DMS53 treated with DMSO at 0.1 percent for 48 hours (cell line): ENCODE results near the gene CENPM.

Experiments used
- DNase-seq: peaks from one replicate; lab custom pipeline; 2025; ENCODE audit not compliant: unreplicated experiment; lab: John Stamatoyannopoulos, UW

CENPM gene

GRCh38 chr22:41900652-41901312 lies 46.2 kb downstream of the CENPM start:
- DNase-seq: no peak

- DNase-seq: no peak
Observed at GRCh38 chr22:41899992-41900651, 46.8 kb downstream of the CENPM start.

GRCh38 chr22:41899110-41899509 lies 47.8 kb downstream of the CENPM start:
- no peak for DNase-seq

GRCh38 chr22:41898645-41899044 lies 48.3 kb downstream of the CENPM start:
- DNase-seq: no peak

- no peak for DNase-seq
Observed at GRCh38 chr22:41893591-41894375, 53.2 kb downstream of the CENPM start.

GRCh38 chr22:41892721-41893120 lies 54.2 kb downstream of the CENPM start:
- DNase-seq: no peak

GRCh38 chr22:41891407-41891806 lies 55.5 kb downstream of the CENPM start:
- DNase-seq: no peak
